ENCODE data around the gene RAB37.

The RAB37 gene

GRCh38 chr17:74780443-74781238 lies 43.6 kb downstream of the RAB37 start:
- Histone ChIP-seq H3K4me2 (ENCODE audit: low read depth, low read length, poor library complexity, severe bottlenecking) (peak overlapping the region; percentile 6), H3K27me3 (ENCODE audit: insufficient read depth, low read length, poor library complexity, severe bottlenecking) (no peaks in the 10 kb centered on the region), H2AFZ (ENCODE audit: low read length) (no peak overlapping the region), H3K4me3 (ENCODE audit: low read length, poor library complexity, severe bottlenecking) (no peak overlapping the region), H3K4me1 (ENCODE audit: insufficient read depth, low read length, poor library complexity, severe bottlenecking) (peaks cover 57% of the 10 kb centered on the region), H4K20me1 (ENCODE audit: insufficient read depth, low read length, poor library complexity, severe bottlenecking) (peaks cover 5% of the 10 kb centered on the region), H3K79me2 (ENCODE audit: insufficient read depth, low read length) (peaks cover 43% of the 10 kb centered on the region), H3K9me2 (replicated peaks; ENCODE audit: low read depth, low read length) (no peaks in the 10 kb centered on the region), H3K36me3 (ENCODE audit: insufficient read depth, low read length) (no peaks in the 10 kb centered on the region), H3K9ac (ENCODE audit: low read depth, low read length, poor library complexity, severe bottlenecking) (peak overlapping the region; percentile 13), H3F3A (ENCODE audit: low read depth) (no peaks in the 10 kb centered on the region), H3K9me3 (ENCODE audit: insufficient read depth, low read depth, low read length) (no peaks in the 10 kb centered on the region)
- TF ChIP-seq EZH2phosphoT487 (IDR thresholded peaks at IDR 0.05; ENCODE audit: borderline replicate concordance): no peak
- peak; percentile 95 for TF ChIP-seq CTCF (conservative IDR thresholded peaks at IDR 0.05; ENCODE audit: low read length)

- no peak overlapping the region for H3K9ac ChIP-seq (ENCODE audit: low read depth, low read length, poor library complexity, severe bottlenecking)
- no peaks in the 10 kb centered on the region for H3K9me3 ChIP-seq (ENCODE audit: insufficient read depth, low read depth, low read length)
- no peak overlapping the region for H3K4me3 ChIP-seq (ENCODE audit: low read length, poor library complexity, severe bottlenecking)
- peaks cover 32% of the 10 kb centered on the region; the same call in 1 of the 2 replicates for H3K79me2 ChIP-seq (ENCODE audit: insufficient read depth, low read length)
- H3K9me2 ChIP-seq (replicated peaks; ENCODE audit: low read depth, low read length): no peaks in the 10 kb centered on the region
- TF ChIP-seq EZH2phosphoT487 (IDR thresholded peaks at IDR 0.05; ENCODE audit: borderline replicate concordance) (no peak), CTCF (conservative IDR thresholded peaks at IDR 0.05; ENCODE audit: low read length) (no peak)
- peaks cover 48% of the 10 kb centered on the region for H3K4me1 ChIP-seq (ENCODE audit: insufficient read depth, low read length, poor library complexity, severe bottlenecking)
- no peak overlapping the region for H3K4me2 ChIP-seq (ENCODE audit: low read depth, low read length, poor library complexity, severe bottlenecking)
- H2AFZ ChIP-seq (ENCODE audit: low read length): no peak overlapping the region
- no peaks in the 10 kb centered on the region for H4K20me1 ChIP-seq (ENCODE audit: insufficient read depth, low read length, poor library complexity, severe bottlenecking)
- H3K36me3 ChIP-seq (ENCODE audit: insufficient read depth, low read length): no peaks in the 10 kb centered on the region
- no peaks in the 10 kb centered on the region for H3F3A ChIP-seq (ENCODE audit: low read depth)
- no peaks in the 10 kb centered on the region for H3K27me3 ChIP-seq (ENCODE audit: insufficient read depth, low read length, poor library complexity, severe bottlenecking)
These were observed 45.5 kb downstream of the RAB37 start for GRCh38 chr17:74782571-74782970.

- H3K9me2 ChIP-seq (replicated peaks; ENCODE audit: low read depth, low read length): no peaks in the 10 kb centered on the region
- H3F3A ChIP-seq (ENCODE audit: low read depth): no peaks in the 10 kb centered on the region
- no peak overlapping the region for H2AFZ ChIP-seq (ENCODE audit: low read length)
- H3K27me3 ChIP-seq (ENCODE audit: insufficient read depth, low read length, poor library complexity, severe bottlenecking): no peaks in the 10 kb centered on the region
- peak overlapping the region; percentile 45 for H3K4me2 ChIP-seq (ENCODE audit: low read depth, low read length, poor library complexity, severe bottlenecking)
- H3K9me3 ChIP-seq (ENCODE audit: insufficient read depth, low read depth, low read length): no peaks in the 10 kb centered on the region
- H3K36me3 ChIP-seq (ENCODE audit: insufficient read depth, low read length): no peaks in the 10 kb centered on the region
- no peak overlapping the region for H3K4me3 ChIP-seq (ENCODE audit: low read length, poor library complexity, severe bottlenecking)
- H3K9ac ChIP-seq (ENCODE audit: low read depth, low read length, poor library complexity, severe bottlenecking): no peak overlapping the region
- H3K79me2 ChIP-seq (ENCODE audit: insufficient read depth, low read length): peaks cover 18% of the 10 kb centered on the region; the same call in 1 of the 2 replicates
- H3K4me1 ChIP-seq (ENCODE audit: insufficient read depth, low read length, poor library complexity, severe bottlenecking): peaks cover 38% of the 10 kb centered on the region
- TF ChIP-seq CTCF (conservative IDR thresholded peaks at IDR 0.05; ENCODE audit: low read length) (no peak), EZH2phosphoT487 (IDR thresholded peaks at IDR 0.05; ENCODE audit: borderline replicate concordance) (no peak)
- H4K20me1 ChIP-seq (ENCODE audit: insufficient read depth, low read length, poor library complexity, severe bottlenecking): no peaks in the 10 kb centered on the region
These were observed 47.2 kb downstream of the RAB37 start for GRCh38 chr17:74784125-74784810.

Data from Loucy (cell line).